GM15510 (cell line): ENCODE measurements around the gene BAZ1A.

Source experiments
- POLR2A ChIP-seq: IDR thresholded peaks from 3 replicates; pipeline ENCODE4 v1.6.1; 2011; ENCODE audit warnings: borderline replicate concordance; ENCODE audit not compliant: insufficient read length; ENCODE audit errors: extremely low read depth

The BAZ1A gene

GRCh38 chr14:34875031-34875922 is at the start of gene BAZ1A:
TSS of gene BAZ1A (minus strand) at chr14:34875360. CDS start at chr14:34874604, 756 bp downstream.
- TF ChIP-seq POLR2A = peak; percentile 59

DNA sequence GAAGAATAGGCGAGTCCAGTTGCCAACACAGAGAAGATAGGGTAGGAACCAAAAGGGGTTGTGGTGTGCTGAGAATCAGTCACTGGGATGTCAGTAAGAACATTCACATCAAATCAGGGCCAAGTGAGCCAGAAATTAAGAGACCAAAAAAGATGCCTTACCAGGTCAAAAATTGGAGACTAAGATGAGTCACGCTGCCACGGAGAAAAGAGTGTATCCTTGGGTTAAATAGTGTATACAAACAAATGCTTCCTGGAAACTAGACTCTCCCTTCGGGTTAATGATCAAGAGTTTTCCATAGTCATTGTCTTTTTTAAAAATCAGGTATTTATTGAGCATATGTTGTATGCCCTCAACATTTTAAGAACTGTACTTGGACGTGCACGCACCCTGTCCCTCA is 45.2 kb upstream of the BAZ1A start:
- no peak for TF ChIP-seq POLR2A

- no peak for TF ChIP-seq POLR2A
These were observed 38.5 kb upstream of the BAZ1A start for GRCh38 chr14:34913619-34914018.

GRCh38 chr14:34912966-34913365 is 37.8 kb upstream of the BAZ1A start:
- TF ChIP-seq POLR2A = no peak

DNA sequence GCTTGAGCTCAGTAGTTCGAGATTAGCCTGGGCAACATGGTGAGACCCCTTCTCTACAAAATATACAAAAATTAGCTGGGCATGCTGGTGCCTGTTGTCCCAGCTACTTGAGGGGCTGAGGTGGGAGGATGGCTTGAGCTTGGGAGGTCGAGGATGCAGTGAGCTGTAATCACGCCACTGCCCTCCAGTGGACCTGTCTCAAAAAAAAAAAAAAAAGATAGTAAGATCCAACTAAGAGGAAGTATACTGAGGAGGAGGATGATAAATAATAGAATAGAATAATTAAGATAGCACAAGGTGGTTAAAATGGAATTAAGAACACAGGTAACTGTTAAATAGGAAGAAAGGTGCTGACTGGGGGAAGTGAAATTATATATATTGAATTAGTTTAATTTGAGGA is 37.0 kb upstream of the BAZ1A start:
- no peak for TF ChIP-seq POLR2A

DNA sequence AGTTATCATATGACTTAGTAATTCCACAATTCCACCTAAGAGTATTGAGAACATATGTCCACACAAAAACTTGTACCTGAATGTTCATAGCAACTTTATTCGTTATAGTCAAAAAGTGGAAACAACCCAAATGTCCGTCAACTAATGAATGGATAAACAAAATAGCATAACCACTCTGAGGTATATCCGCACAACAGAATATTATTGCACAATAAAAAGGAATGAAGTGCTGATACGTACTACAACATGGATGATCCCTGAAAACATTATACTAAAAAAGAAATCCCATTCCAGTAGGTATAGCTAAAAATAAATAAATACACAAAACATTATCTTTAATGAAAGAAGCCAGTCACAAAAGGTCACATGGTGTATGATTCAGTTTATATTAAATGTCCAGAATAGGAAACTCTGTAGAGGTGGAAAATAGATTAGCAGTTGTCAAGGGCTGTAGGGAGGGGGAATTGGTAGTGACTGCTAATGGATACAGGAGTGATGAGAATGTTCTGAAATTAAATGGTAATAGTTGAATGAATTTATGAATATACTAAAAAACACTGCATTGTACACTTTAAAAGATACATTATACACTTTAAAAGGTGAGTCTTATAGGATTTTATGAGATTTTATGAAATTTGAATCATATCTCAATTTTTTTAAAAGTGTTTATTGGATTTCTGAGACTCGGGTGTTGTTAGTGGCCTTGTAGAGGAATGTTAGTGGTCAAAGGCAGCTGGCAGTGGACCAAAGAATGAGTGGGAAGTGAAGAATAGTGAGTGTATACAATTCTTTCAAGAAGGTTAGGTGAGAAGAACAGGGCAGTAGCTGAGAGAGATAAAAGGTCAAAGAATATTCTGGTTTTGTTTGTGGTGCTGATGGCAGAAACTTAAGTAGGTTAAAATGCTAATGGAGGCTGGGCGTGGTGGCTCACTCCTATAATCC is 36.3 kb upstream of the BAZ1A start:
- no peak for TF ChIP-seq POLR2A

DNA sequence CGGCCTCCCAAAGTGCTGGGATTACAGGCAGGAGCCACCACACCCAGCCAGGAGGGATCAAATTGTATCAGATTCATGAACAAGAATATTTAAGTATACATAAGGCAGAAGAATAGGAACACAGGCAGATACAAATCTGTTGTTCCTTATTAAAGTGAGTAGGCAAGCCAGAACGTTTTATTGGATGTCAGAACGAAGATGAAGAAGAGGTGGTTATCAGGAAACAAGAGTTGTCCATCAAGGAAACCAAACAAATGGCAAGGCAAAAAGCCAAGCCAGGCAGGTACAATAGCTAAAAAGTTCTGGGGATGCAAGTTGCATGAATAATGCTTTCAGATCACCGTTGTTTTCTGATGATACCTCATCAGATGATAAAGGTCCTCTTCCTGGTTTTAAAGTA is 31.1 kb upstream of the BAZ1A start:
- no peak for TF ChIP-seq POLR2A

DNA sequence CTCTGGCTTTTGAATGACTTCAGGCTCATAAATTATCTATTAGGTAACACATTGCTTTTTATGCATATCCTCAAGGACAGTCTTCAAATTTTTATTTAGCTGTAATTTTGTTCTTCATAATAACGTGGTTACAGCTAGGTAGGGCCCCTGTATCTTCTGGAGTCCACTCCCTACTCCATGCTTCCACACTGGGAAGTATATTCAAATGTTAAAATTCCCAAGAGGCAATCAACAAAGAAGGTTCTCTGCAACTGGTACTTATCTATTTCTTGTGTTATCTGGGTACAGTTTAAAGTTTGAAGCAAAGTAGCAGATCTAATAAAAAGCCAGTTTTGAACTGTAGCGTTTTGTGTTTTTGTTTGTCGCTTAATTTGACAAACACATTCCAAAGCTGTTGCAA is 20.1 kb upstream of the BAZ1A start:
- TF ChIP-seq POLR2A = no peak

DNA sequence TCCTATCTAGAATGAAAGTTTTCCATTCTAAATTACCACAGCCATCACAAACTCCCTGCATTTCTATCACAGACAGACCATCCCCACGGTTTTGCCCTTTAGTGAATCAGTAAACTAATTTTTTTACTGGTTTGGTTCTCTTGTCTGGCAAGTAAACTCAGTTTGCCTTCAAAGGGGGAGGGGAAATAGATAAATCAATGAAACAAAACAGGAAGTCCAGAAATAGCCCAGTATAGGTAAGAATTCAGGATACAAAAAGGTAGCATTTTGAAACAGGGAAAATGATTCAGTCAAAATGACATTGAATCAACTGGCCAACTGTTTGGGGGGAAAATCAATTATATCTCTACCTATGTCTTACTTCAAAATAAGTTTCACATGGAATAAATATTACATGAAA is 15.8 kb upstream of the BAZ1A start:
- TF ChIP-seq POLR2A = no peak

DNA sequence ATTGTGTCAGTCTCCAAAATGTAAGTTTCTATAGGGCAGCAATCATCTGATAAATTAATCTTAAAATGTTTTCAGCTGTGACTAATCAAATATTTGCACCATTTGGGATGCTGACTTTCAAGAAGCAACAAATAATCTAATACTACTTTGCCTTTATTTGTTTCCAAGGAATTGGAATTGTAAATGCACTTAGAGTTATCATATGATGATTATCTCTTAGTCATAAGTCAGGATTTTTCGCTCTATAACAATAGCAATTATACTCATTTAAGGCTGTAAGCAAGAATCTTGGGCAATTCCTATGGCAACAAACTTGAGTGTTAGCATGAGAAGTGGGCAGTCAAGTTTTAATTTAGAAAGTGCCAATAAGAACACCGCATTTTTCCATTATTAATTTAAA is 13.0 kb upstream of the BAZ1A start:
- TF ChIP-seq POLR2A = no peak

DNA sequence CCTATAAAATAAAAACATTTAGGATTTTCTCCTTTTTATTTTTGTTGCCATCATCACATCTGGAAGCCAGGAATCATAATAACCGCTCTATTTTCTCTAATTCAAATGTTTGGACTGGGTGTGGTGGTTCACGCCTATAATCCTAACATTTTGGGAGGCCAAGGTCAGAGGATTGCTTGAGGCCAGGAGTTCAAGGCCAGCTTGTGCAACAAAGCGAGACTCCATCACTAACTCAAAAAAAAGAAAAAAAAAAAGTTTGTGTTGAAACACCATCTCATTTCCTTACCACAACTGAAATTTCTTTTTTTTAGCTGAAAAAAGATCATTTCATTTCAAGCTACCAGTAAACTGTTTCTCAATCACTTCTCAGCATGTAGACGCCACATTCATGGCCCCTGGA is 8.8 kb upstream of the BAZ1A start:
- no peak for TF ChIP-seq POLR2A

DNA sequence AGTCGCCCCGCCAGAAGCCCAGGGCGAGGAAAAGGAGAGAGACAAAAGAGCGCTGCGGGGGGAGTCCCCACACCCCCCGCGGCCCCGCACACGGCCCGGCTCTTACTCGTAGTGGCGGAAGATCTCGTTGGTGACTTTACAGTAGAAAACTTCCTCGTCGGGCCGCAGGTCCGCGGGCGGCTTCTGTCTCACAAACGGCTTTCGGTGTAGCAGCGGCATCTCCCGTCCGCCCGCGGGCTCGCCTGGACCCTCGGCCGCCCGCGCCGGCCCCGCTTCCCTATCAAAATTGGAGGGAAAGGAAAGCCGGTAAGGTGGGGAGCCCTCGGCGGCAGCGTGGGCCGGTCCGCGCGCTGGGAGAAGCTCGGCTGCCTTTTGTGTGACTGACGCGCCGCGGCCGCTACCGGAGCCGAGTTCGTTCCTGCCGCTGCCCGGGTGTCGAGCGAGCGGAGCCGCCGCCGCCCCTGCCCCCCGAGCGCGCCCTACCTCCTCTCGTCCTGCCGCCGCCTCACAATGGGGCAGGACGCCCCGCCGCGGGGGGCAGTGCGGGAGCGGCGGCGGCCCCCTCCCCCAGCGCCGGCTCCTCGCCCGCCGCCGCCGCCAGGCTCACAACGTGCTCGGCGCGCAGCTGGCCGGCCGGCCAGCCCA is 652 bp downstream of the BAZ1A start:
- no peak for TF ChIP-seq POLR2A

GRCh38 chr14:34873589-34874385 is 1.4 kb downstream of the BAZ1A start:
- peak; percentile 25 for TF ChIP-seq POLR2A
